Measurements from ENCODE around the gene PTPRG.

The PTPRG gene

GRCh38 chr3:62073038-62073437, 511.7 kb downstream of the PTPRG start:
- H3K27me3 ChIP-seq (ENCODE audit: insufficient read depth, low read length, poor library complexity, severe bottlenecking), result no peaks in the 10 kb centered on the region
- H3K36me3 ChIP-seq (ENCODE audit: insufficient read depth, low read length), result no peaks in the 10 kb centered on the region
- no peak overlapping the region for H2AFZ ChIP-seq (ENCODE audit: low read length)
- no peaks in the 10 kb centered on the region for H4K20me1 ChIP-seq (ENCODE audit: insufficient read depth, low read length, poor library complexity, severe bottlenecking)
- TF ChIP-seq, protein P1, sequence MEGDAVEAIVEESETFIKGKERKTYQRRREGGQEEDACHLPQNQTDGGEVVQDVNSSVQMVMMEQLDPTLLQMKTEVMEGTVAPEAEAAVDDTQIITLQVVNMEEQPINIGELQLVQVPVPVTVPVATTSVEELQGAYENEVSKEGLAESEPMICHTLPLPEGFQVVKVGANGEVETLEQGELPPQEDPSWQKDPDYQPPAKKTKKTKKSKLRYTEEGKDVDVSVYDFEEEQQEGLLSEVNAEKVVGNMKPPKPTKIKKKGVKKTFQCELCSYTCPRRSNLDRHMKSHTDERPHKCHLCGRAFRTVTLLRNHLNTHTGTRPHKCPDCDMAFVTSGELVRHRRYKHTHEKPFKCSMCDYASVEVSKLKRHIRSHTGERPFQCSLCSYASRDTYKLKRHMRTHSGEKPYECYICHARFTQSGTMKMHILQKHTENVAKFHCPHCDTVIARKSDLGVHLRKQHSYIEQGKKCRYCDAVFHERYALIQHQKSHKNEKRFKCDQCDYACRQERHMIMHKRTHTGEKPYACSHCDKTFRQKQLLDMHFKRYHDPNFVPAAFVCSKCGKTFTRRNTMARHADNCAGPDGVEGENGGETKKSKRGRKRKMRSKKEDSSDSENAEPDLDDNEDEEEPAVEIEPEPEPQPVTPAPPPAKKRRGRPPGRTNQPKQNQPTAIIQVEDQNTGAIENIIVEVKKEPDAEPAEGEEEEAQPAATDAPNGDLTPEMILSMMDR (conservative IDR thresholded peaks at IDR 0.05; ENCODE audit: low read length), result no peak
- TF ChIP-seq EZH2phosphoT487 (IDR thresholded peaks at IDR 0.05; ENCODE audit: borderline replicate concordance), result no peak
- H3K4me2 ChIP-seq (ENCODE audit: low read depth, low read length, poor library complexity, severe bottlenecking), result no peak overlapping the region
- H3K4me1 ChIP-seq (ENCODE audit: insufficient read depth, low read length, poor library complexity, severe bottlenecking), result no peaks in the 10 kb centered on the region
- H3F3A ChIP-seq (ENCODE audit: low read depth), result no peaks in the 10 kb centered on the region
- H3K9me3 ChIP-seq (ENCODE audit: insufficient read depth, low read depth, low read length), result no peaks in the 10 kb centered on the region
- H3K9me2 ChIP-seq (replicated peaks; ENCODE audit: low read depth, low read length), result no peaks in the 10 kb centered on the region
- no peak overlapping the region for H3K9ac ChIP-seq (ENCODE audit: low read depth, low read length, poor library complexity, severe bottlenecking)
- H3K79me2 ChIP-seq (ENCODE audit: insufficient read depth, low read length), result no peaks in the 10 kb centered on the region
- H3K4me3 ChIP-seq (ENCODE audit: low read length, poor library complexity, severe bottlenecking), result no peak overlapping the region

DNA sequence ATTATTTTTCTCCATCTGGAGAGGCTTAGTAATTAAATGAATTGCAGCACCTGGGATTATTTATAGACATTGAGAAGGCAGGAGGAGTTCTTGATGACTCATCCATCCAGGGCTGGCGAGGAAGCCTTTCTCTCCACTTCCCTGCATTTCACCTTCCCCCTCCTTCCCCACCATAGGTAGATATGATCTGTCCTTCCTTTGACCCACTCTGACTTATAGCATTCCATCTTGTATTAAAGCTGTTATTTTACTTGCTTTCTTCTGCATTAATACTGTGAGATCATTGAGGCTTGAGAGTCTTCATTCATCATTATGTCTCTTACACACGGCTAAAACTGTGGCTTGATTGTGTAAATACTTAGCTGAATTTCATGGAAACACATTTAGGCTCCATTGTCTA, 523.2 kb downstream of the PTPRG start:
- Histone ChIP-seq H3K9me3 (ENCODE audit: insufficient read depth, low read depth, low read length) (no peaks in the 10 kb centered on the region), H3K79me2 (ENCODE audit: insufficient read depth, low read length) (no peaks in the 10 kb centered on the region), H3F3A (ENCODE audit: low read depth) (no peaks in the 10 kb centered on the region), H3K9me2 (replicated peaks; ENCODE audit: low read depth, low read length) (no peaks in the 10 kb centered on the region), H4K20me1 (ENCODE audit: insufficient read depth, low read length, poor library complexity, severe bottlenecking) (no peaks in the 10 kb centered on the region), H3K36me3 (ENCODE audit: insufficient read depth, low read length) (no peaks in the 10 kb centered on the region), H3K4me1 (ENCODE audit: insufficient read depth, low read length, poor library complexity, severe bottlenecking) (peaks cover 9% of the 10 kb centered on the region), H3K4me3 (ENCODE audit: low read length, poor library complexity, severe bottlenecking) (no peak overlapping the region), H3K4me2 (ENCODE audit: low read depth, low read length, poor library complexity, severe bottlenecking) (no peak overlapping the region), H2AFZ (ENCODE audit: low read length) (no peak overlapping the region), H3K9ac (ENCODE audit: low read depth, low read length, poor library complexity, severe bottlenecking) (no peak overlapping the region), H3K27me3 (ENCODE audit: insufficient read depth, low read length, poor library complexity, severe bottlenecking) (no peaks in the 10 kb centered on the region)
- TF ChIP-seq, protein P1 (conservative IDR thresholded peaks at IDR 0.05; ENCODE audit: low read length), result no peak
- no peak for TF ChIP-seq EZH2phosphoT487 (IDR thresholded peaks at IDR 0.05; ENCODE audit: borderline replicate concordance)

DNA sequence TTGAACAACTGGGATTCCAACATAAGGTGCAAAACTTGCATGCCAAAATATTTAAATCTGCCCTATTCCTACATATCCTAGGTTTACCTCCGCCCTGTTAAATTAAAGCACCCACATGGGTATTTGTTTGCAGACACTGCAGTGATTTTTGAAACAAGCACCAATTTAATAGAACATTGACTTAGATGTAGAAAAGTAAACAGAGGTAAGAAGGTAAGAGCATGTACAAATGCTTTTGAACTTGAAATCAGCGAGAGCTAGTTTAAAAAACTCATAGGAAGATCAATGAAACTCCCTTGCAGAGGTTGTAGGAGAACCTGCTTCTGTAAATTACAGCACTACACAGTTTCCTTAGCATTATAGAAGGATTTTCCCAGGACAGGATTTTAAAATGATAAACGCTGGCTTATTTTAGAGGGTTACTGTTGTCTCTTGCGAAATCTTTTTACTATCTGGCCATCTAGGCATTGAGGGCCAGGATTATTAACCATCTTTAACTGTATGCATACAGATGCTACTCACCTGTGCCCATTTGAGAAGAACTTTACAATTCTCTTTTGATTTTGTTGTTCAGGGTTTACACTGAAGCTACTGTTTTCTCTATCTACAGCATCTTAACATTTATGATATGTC, 527.2 kb downstream of the PTPRG start:
- Histone ChIP-seq H3F3A (ENCODE audit: low read depth) (no peaks in the 10 kb centered on the region), H3K79me2 (ENCODE audit: insufficient read depth, low read length) (no peaks in the 10 kb centered on the region), H3K4me1 (ENCODE audit: insufficient read depth, low read length, poor library complexity, severe bottlenecking) (peaks cover 9% of the 10 kb centered on the region), H3K9me2 (replicated peaks; ENCODE audit: low read depth, low read length) (no peaks in the 10 kb centered on the region), H3K4me2 (ENCODE audit: low read depth, low read length, poor library complexity, severe bottlenecking) (no peak overlapping the region), H4K20me1 (ENCODE audit: insufficient read depth, low read length, poor library complexity, severe bottlenecking) (no peaks in the 10 kb centered on the region), H2AFZ (ENCODE audit: low read length) (no peak overlapping the region), H3K36me3 (ENCODE audit: insufficient read depth, low read length) (no peaks in the 10 kb centered on the region), H3K27me3 (ENCODE audit: insufficient read depth, low read length, poor library complexity, severe bottlenecking) (no peaks in the 10 kb centered on the region), H3K9ac (ENCODE audit: low read depth, low read length, poor library complexity, severe bottlenecking) (no peak overlapping the region), H3K9me3 (ENCODE audit: insufficient read depth, low read depth, low read length) (no peaks in the 10 kb centered on the region), H3K4me3 (ENCODE audit: low read length, poor library complexity, severe bottlenecking) (no peak overlapping the region)
- TF ChIP-seq EZH2phosphoT487 (IDR thresholded peaks at IDR 0.05; ENCODE audit: borderline replicate concordance), result no peak
- TF ChIP-seq, protein P1 (conservative IDR thresholded peaks at IDR 0.05; ENCODE audit: low read length), result no peak

All from Loucy (cell line).